Measurements from ENCODE around the gene SEC11A. TPM values are rescaled to one million over a fixed set of nuclear protein-coding genes. Genes with fewer than 3 reads are reported as not detected.
A peak's percentile ranks its signal among the peaks of the same experiment; 100 is the strongest.
"Not testable (repeated sequence)": the region's sequence is repeated elsewhere in the genome, so short reads cannot be mapped to it uniquely, and the experiment has no call there.

Gene SEC11A
- total and polyA plus RNA-seq, 11 donors, result 55.7 to 152 (median 73.3) TPM

GRCh38 chr15:84697236-84697990, 18.5 kb downstream of the SEC11A start:
- TF ChIP-seq CTCF (IDR thresholded peaks at IDR 0.05) (no peak), POLR2A (IDR thresholded peaks at IDR 0.05) (no peak)
- no peak overlapping the region for H3K4me3 ChIP-seq
- intact Hi-C loops (cut with DNase I), result no loop called here
- WGBS, 4 donors, result 28 to 35% (median 29%) methylated on average over 1 of the region's 1 CpG
- peak overlapping the region in 1 of 12 donors; percentile 46 for H3K27ac ChIP-seq
- no peaks in the 10 kb centered on the region for H3K36me3 ChIP-seq
- peaks cover 0 to 42% (median 2%) of the 10 kb centered on the region in 12 donors for H3K4me1 ChIP-seq
- H3K27me3 ChIP-seq, result no peaks in the 10 kb centered on the region
- ATAC-seq (no peak), DNase-seq (no peak)
- no peaks in the 10 kb centered on the region for H3K9me3 ChIP-seq

GRCh38 chr15:84696757-84697156, 19.2 kb downstream of the SEC11A start:
- intact Hi-C loops (cut with DNase I), result no loop called here
- Histone ChIP-seq H3K4me1 (peaks cover 0 to 41% (median 1%) of the 10 kb centered on the region in 12 donors), H3K36me3 (no peaks in the 10 kb centered on the region), H3K4me3 (no peak overlapping the region), H3K27me3 (no peaks in the 10 kb centered on the region), H3K9me3 (no peaks in the 10 kb centered on the region), H3K27ac (no peak overlapping the region)
- 86 to 91% (median 88%) methylated on average over 4 of the region's 4 CpGs for WGBS, 4 donors
- no peak for ATAC-seq
- TF ChIP-seq POLR2A (IDR thresholded peaks at IDR 0.05) (no peak), CTCF (IDR thresholded peaks at IDR 0.05) (no peak)
- DNase-seq, result no peak

- TF ChIP-seq POLR2A (IDR thresholded peaks at IDR 0.05) (no peak), CTCF (IDR thresholded peaks at IDR 0.05) (no peak)
- 95 to 99% (median 96%) methylated on average over 8 of the region's 8 CpGs for WGBS, 4 donors
- intact Hi-C loops (cut with DNase I), result no loop called here
- DNase-seq (no peak), ATAC-seq (no peak)
- Histone ChIP-seq H3K4me1 (no peaks in the 10 kb centered on the region), H3K27me3 (no peaks in the 10 kb centered on the region), H3K36me3 (peaks cover 0 to 57% (median 51%) of the 10 kb centered on the region in 9 donors), H3K4me3 (no peak overlapping the region), H3K27ac (no peak overlapping the region), H3K9me3 (no peaks in the 10 kb centered on the region)
Observed at GRCh38 chr15:84690342-84690741, 25.6 kb downstream of the SEC11A start.

- Histone ChIP-seq H3K36me3 (peaks cover 0 to 61% (median 52%) of the 10 kb centered on the region in 9 donors), H3K27me3 (no peaks in the 10 kb centered on the region), H3K4me1 (no peaks in the 10 kb centered on the region), H3K9me3 (no peaks in the 10 kb centered on the region), H3K4me3 (no peak overlapping the region), H3K27ac (no peak overlapping the region)
- intact Hi-C loops (cut with DNase I), result loop anchor here in 1 of 10 donors (10.0 kb wide), 1 partner anchor 105 kb away; no protein-coding TSS in a partner anchor
- no peak for ATAC-seq
- WGBS, 4 donors, result 88 to 96% (median 92%) methylated on average over 4 of the region's 4 CpGs
- TF ChIP-seq CTCF (IDR thresholded peaks at IDR 0.05) (no peak), POLR2A (IDR thresholded peaks at IDR 0.05) (no peak)
- no peak for DNase-seq
Observed at GRCh38 chr15:84689858-84690257, 26.1 kb downstream of the SEC11A start.

GRCh38 chr15:84686446-84686845, 29.5 kb downstream of the SEC11A start:
- H3K4me3 ChIP-seq, H3K4me1 ChIP-seq, ATAC-seq, DNase-seq, H3K27me3 ChIP-seq, H3K9me3 ChIP-seq, H3K27ac ChIP-seq: not testable (repeated sequence)
- peaks cover 0 to 92% (median 67%) of the 10 kb centered on the region in 9 donors for H3K36me3 ChIP-seq
- intact Hi-C loops (cut with DNase I), result loop anchor here in 1 of 10 donors (10.0 kb wide), 1 partner anchor 108 kb away; no protein-coding TSS in a partner anchor
- 90 to 97% (median 94%) methylated on average over 7 of the region's 7 CpGs for WGBS, 4 donors
